ENCODE results near the gene RBBP5.

- TF ChIP-seq POLR2A (IDR thresholded peaks at IDR 0.05; ENCODE audit: low read depth, low read length) (no peak), POLR2AphosphoS5 (IDR thresholded peaks at IDR 0.05; ENCODE audit: low read depth, low read length) (no peak), POU2F2 (IDR thresholded peaks at IDR 0.05; ENCODE audit: low read depth, low read length) (no peak), TAF1 (IDR thresholded peaks at IDR 0.05; ENCODE audit: low read depth, low read length) (no peak)
Measured at GRCh38 chr1:205074084-205074483, 47.7 kb downstream of the RBBP5 start.
